Upper lobe of left lung (tissue), 6 donors: ENCODE results near the gene CDCA5. TPM values are rescaled to one million over a fixed set of nuclear protein-coding genes. Genes with fewer than 3 reads are reported as not detected.

Experiments used
- ATAC-seq, 2 donors: fragments of 200-7000 bp; cut with Tn5 transposase; one replicate each; pipeline ENCODE4 v1.9.1; 2022; ENCODE audit warnings: mild to moderate bottlenecking in 2 of 2, moderate library complexity in 2 of 2; ENCODE audit not compliant: low FRiP score in 2 of 2
- DNase-seq, 2 donors: peaks; one replicate each; pipeline ENCODE4 v3.0.0-alpha.2; 2019 to 2020
- H3K27ac ChIP-seq, 4 donors: fragments of 200-600 bp; sonication (generic); one replicate each; pipeline ENCODE4 v1.5.1; 2016 to 2019
- H3K27me3 ChIP-seq, 4 donors: fragments of 200-600 bp; sonication (generic); one replicate each; pipeline ENCODE4 v1.5.1; 2017 to 2019
- H3K36me3 ChIP-seq, 4 donors: fragments of 200-600 bp; sonication (generic); one replicate each; pipeline ENCODE4 v1.5.1; 2016 to 2019
- H3K4me1 ChIP-seq, 4 donors: fragments of 200-600 bp; sonication (generic); one replicate each; pipeline ENCODE4 v1.5.1; 2018 to 2019
- H3K4me3 ChIP-seq, 4 donors: fragments of 200-600 bp; sonication (generic); one replicate each; pipeline ENCODE4 v1.5.1; 2017 to 2019; ENCODE audit warnings: mild to moderate bottlenecking in 2 of 4, moderate library complexity in 1 of 4
- H3K9me3 ChIP-seq, 4 donors: fragments of 200-600 bp; sonication (generic); one replicate each; pipeline ENCODE4 v1.5.1; 2018 to 2019
- CTCF ChIP-seq, 6 experiments: fragments of 450-650 bp in 4 of 6; fragments of 200-600 bp in 2 of 6; sonication (generic) in 2 of 6; IDR thresholded peaks; one replicate each; pipeline ENCODE4 v1.5.1; 2016 to 2019; ENCODE audit warnings: antibody characterized with exemption in 6 of 6
- EP300 ChIP-seq, 4 donors: sonication (generic); formaldehyde crosslinking; IDR thresholded peaks; one replicate each; pipeline ENCODE4 v1.5.1; 2017; ENCODE audit warnings: antibody characterized with exemption in 4 of 4, control low read depth in 2 of 4
- POLR2A ChIP-seq, 4 donors: fragments of 450-650 bp; IDR thresholded peaks; one replicate each; pipeline ENCODE4 v1.5.1; 2016 to 2017; ENCODE audit warnings: antibody characterized with exemption in 4 of 4, mild to moderate bottlenecking in 2 of 4
- POLR2AphosphoS5 ChIP-seq, 2 donors: sonication (generic); formaldehyde crosslinking; IDR thresholded peaks; one replicate each; pipeline ENCODE4 v1.5.1; 2017; ENCODE audit warnings: antibody characterized with exemption in 2 of 2
- WGBS, 2 donors: methylation state at CpG; one replicate each; pipeline ENCODE4 v1.1.5; 2017 to 2018; 5-methylcytosine and 5-hydroxymethylcytosine counted together
- total RNA-seq, 6 donors: library from RNA; depleted of rRNA in 4 of 6; stranded (reverse); fragments of >200 nt in 4 of 6; gene quantifications; one replicate each; pipeline versions ENCODE4 v1.1.0 to v1.2.1, GENCODE V29; 2016 to 2021
- donor health status: DM: no; HTN: no; CAD: no; lungs with moderate emphysema.
- donor health status: DM: no; HTN: yes; CAD: no; lungs with severe emphysema.

The CDCA5 gene
- total RNA-seq, 6 donors from 2014 or later: 1.0 to 4.4 (median 1.8) TPM

GRCh38 chr11:65059959-65060824, 23.6 kb downstream of the CDCA5 start:
- Histone ChIP-seq H3K27ac (no peak overlapping the region), H3K27me3 (no peaks in the 10 kb centered on the region), H3K4me3 (no peak overlapping the region), H3K9me3 (no peaks in the 10 kb centered on the region), H3K4me1 (no peaks in the 10 kb centered on the region), H3K36me3 (no peaks in the 10 kb centered on the region)
- no peak for TF ChIP-seq POLR2A (IDR thresholded peaks at IDR 0.05)
- TF ChIP-seq POLR2AphosphoS5 (IDR thresholded peaks at IDR 0.05): no peak
- no peak for TF ChIP-seq EP300 (IDR thresholded peaks at IDR 0.05)
- TF ChIP-seq CTCF (IDR thresholded peaks at IDR 0.05): no peak
- DNase-seq: no peak
- no peak for ATAC-seq
- 44 to 54% methylated on average over 8 to 10 of the region's 10 CpGs for whole genome bisulfite sequencing, 2 donors

- Histone ChIP-seq H3K27ac (no peak overlapping the region), H3K4me1 (no peaks in the 10 kb centered on the region), H3K27me3 (no peaks in the 10 kb centered on the region), H3K36me3 (no peaks in the 10 kb centered on the region), H3K9me3 (no peaks in the 10 kb centered on the region), H3K4me3 (no peak overlapping the region)
- DNase-seq (no peak), ATAC-seq (no peak)
- no peak for TF ChIP-seq CTCF (IDR thresholded peaks at IDR 0.05)
- WGBS, 2 donors: 40 to 63% methylated on average over 3 of the region's 3 CpGs
These were observed 24.3 kb downstream of the CDCA5 start for GRCh38 chr11:65059523-65059922.

GRCh38 chr11:65058419-65059054, 25.3 kb downstream of the CDCA5 start, which contains the start of gene NAALADL1:
TSS of gene NAALADL1 (minus strand) at chr11:65058553. CDS start at chr11:65058521, 32 bp downstream.
- Histone ChIP-seq H3K27ac (no peak within 1 kb of the TSS), H3K4me1 (no peaks in the 10 kb centered on the region), H3K9me3 (no peaks in the 10 kb centered on the region), H3K4me3 (no peak within 1 kb of the TSS), H3K27me3 (no peaks in the 10 kb centered on the region), H3K36me3 (no peaks in the 10 kb centered on the region)
- 83 to 84% methylated on average over 5 to 8 of the region's 8 CpGs for WGBS, 2 donors
- no peak for ATAC-seq
- TF ChIP-seq POLR2A (IDR thresholded peaks at IDR 0.05): no peak
- no peak for TF ChIP-seq POLR2AphosphoS5 (IDR thresholded peaks at IDR 0.05)
- no peak for TF ChIP-seq EP300 (IDR thresholded peaks at IDR 0.05)
- no peak for TF ChIP-seq CTCF (IDR thresholded peaks at IDR 0.05)
- no peak for DNase-seq

GRCh38 chr11:65058012-65058411, 25.8 kb downstream of the CDCA5 start:
- ATAC-seq: peak in 1 of 2 donors; percentile 3
- 67 to 83% methylated on average over 3 to 13 of the region's 13 CpGs for WGBS, 2 donors

More at GRCh38 chr11:65058012-65058411, 25.8 kb downstream of the CDCA5 start:
- H3K4me3 ChIP-seq: no peak overlapping the region
- no peaks in the 10 kb centered on the region for H3K9me3 ChIP-seq
- no peaks in the 10 kb centered on the region for H3K27me3 ChIP-seq
- no peaks in the 10 kb centered on the region for H3K4me1 ChIP-seq
- peak in 1 of 2 donors; percentile 65 for DNase-seq
- no peaks in the 10 kb centered on the region for H3K36me3 ChIP-seq
- TF ChIP-seq POLR2A (IDR thresholded peaks at IDR 0.05) (no peak), POLR2AphosphoS5 (IDR thresholded peaks at IDR 0.05) (no peak), EP300 (IDR thresholded peaks at IDR 0.05) (no peak), CTCF (IDR thresholded peaks at IDR 0.05) (no peak)
- no peak overlapping the region for H3K27ac ChIP-seq
